ENCODE results near the gene LAMA3.
A peak's percentile ranks its signal among the peaks of the same experiment; 100 is the strongest.

The LAMA3 gene

DNA sequence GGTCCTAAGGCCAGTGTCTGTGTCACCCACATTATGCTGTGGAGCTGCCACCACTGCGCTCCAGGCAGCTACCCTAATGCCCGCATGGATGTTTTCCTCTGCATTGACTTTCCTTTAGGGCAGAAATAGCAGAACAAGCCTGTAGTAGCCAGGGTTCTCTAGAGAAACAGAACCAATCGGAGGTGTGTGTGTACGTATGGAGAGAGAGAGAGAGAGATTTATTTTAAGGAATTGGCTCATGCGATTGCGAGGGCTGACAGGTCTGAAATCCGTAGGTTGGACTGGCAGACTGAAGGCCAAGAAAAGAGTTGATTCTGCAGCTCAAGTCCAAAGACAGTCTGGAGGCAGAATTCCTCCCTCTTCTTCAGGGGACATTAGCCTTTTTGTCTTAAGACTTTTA is 110.3 kb downstream of the LAMA3 start:
- Histone ChIP-seq H3K27ac (ENCODE audit: low read length) (no peak overlapping the region), H3K27me3 (ENCODE audit: insufficient read depth, low read length) (no peaks in the 10 kb centered on the region), H3K9me3 (ENCODE audit: insufficient read depth, low read depth, low read length) (no peaks in the 10 kb centered on the region)

DNA sequence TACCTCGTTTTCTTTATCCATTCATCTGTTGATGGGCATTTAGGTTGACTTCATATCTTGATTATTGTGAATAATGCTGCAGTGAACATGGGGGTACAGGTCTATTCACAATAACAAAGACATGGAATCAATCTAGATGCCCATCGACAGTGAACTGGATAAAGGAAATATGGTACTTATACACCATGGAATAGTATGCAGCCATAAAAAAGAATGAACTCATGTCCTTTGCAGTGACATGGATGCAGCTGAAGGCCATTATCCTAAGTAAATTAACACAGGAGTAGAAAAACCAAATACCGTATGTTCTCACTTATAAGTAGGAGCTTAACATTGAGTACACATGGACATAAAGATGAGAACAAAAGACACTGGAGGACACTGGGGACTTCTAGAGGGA is 111.6 kb downstream of the LAMA3 start:
- no peaks in the 10 kb centered on the region for H3K36me3 ChIP-seq (ENCODE audit: insufficient read depth, low read depth, low read length)
- H3K27me3 ChIP-seq (ENCODE audit: insufficient read depth, low read length), result no peaks in the 10 kb centered on the region
- no peaks in the 10 kb centered on the region for H3K9me3 ChIP-seq (ENCODE audit: insufficient read depth, low read depth, low read length)
- no peak overlapping the region for H3K4me3 ChIP-seq (ENCODE audit: low read length)
- H3K27ac ChIP-seq (ENCODE audit: low read length), result no peak overlapping the region
- no peaks in the 10 kb centered on the region for H3K4me1 ChIP-seq (ENCODE audit: insufficient read depth, low read length)
- no peak overlapping the region for H3K9ac ChIP-seq (ENCODE audit: low read depth, low read length)

More for the DNA sequence above, 110.3 kb downstream of the LAMA3 start:
- no peak overlapping the region for H3K9ac ChIP-seq (ENCODE audit: low read depth, low read length)
- no peaks in the 10 kb centered on the region for H3K4me1 ChIP-seq (ENCODE audit: insufficient read depth, low read length)
- no peaks in the 10 kb centered on the region for H3K36me3 ChIP-seq (ENCODE audit: insufficient read depth, low read depth, low read length)
- no peak overlapping the region for H3K4me3 ChIP-seq (ENCODE audit: low read length)

DNA sequence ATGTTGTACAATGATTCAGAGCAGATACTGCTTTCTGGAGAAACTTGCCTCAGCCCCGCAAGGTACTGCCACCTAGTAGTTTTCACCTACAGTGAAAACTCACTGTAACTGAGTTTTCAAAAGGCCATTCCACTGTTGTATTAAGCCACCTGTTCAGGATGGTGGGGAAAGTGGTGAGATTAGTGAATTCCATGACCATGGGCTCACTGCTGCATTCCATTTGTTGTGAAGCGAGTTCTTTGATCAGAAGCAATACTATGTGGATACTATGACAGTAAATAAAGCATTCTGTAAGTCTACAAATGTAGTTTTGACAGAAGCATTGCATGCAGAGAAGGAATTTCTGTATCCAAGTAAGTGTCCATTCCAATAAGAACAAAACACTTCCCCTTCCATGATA is 113.6 kb downstream of the LAMA3 start:
- no peak overlapping the region for H3K4me3 ChIP-seq (ENCODE audit: low read length)
- no peaks in the 10 kb centered on the region for H3K9me3 ChIP-seq (ENCODE audit: insufficient read depth, low read depth, low read length)
- no peak overlapping the region for H3K9ac ChIP-seq (ENCODE audit: low read depth, low read length)
- H3K4me1 ChIP-seq (ENCODE audit: insufficient read depth, low read length), result no peaks in the 10 kb centered on the region
- H3K27ac ChIP-seq (ENCODE audit: low read length), result no peak overlapping the region
- H3K27me3 ChIP-seq (ENCODE audit: insufficient read depth, low read length), result no peaks in the 10 kb centered on the region
- H3K36me3 ChIP-seq (ENCODE audit: insufficient read depth, low read depth, low read length), result no peaks in the 10 kb centered on the region

DNA sequence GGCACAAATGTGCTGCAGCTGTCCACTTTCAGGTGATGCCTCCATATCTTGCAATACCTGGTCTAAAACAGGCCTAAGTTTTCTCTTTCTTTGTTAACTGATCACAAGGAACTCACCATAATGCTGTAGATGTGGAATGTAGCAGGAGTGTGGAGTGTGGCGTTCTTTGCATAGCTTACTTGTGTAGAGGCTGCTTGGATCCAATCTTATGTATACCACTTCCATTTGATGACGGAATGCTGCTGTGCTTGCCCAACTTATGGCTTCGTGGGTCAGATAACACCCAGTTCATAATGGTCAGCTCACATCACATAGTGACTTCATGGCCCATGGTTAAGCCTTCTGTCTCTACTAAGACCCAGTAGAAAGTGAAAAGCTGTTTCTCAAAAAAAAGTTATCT is 114.5 kb downstream of the LAMA3 start:
- H3K9me3 ChIP-seq (ENCODE audit: insufficient read depth, low read depth, low read length), result no peaks in the 10 kb centered on the region
- H3K27me3 ChIP-seq (ENCODE audit: insufficient read depth, low read length), result no peaks in the 10 kb centered on the region
- no peak overlapping the region for H3K4me3 ChIP-seq (ENCODE audit: low read length)
- H3K9ac ChIP-seq (ENCODE audit: low read depth, low read length), result no peak overlapping the region
- no peaks in the 10 kb centered on the region for H3K4me1 ChIP-seq (ENCODE audit: insufficient read depth, low read length)
- no peak overlapping the region for H3K27ac ChIP-seq (ENCODE audit: low read length)
- H3K36me3 ChIP-seq (ENCODE audit: insufficient read depth, low read depth, low read length), result no peaks in the 10 kb centered on the region

DNA sequence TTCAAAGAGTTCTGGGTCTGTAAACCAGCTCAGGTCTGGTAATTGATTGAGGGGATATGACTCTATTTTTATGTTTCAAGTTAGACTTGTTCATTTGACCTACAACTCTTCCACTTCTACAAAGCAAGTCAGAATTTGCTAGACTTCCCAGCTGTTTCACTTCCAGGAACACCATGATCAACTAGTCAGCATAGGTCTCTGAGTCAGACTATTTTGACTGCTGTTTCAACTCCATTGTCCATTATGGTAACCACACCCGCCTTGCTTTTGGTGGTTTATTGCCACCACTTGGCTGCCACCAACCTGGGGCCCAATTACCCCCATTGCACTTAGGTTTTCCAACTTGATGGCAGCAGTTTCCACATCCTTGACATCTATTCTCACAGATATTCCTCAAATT is 116.6 kb downstream of the LAMA3 start:
- Histone ChIP-seq H3K4me3 (ENCODE audit: low read length) (no peak overlapping the region), H3K36me3 (ENCODE audit: insufficient read depth, low read depth, low read length) (no peaks in the 10 kb centered on the region), H3K4me1 (ENCODE audit: insufficient read depth, low read length) (0 out of 2 replicates have a peak, but pooled peaks cover 4% of the 10 kb centered on the region), H3K9ac (ENCODE audit: low read depth, low read length) (no peak overlapping the region), H3K9me3 (ENCODE audit: insufficient read depth, low read depth, low read length) (no peaks in the 10 kb centered on the region), H3K27ac (ENCODE audit: low read length) (no peak overlapping the region), H3K27me3 (ENCODE audit: insufficient read depth, low read length) (no peaks in the 10 kb centered on the region)

DNA sequence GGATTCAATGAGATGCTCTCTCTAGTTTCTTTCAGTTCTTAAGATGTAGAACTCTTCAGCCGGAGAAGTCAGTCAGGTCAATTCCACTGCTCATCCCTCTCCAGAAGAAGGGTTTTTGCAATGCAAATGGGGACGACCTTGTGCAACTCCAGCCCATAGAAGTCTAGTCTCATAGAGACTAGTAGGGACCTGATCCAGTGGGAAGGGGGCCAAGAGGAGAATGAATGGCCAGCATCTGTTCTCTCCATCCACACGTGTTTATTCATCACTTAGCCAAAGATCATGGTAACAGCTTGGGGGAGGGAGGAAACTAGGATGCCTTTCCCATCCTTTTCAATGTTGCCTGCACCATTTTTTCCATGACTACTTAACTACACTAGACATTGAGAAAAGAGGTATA is 120.2 kb downstream of the LAMA3 start:
- Histone ChIP-seq H3K9me3 (ENCODE audit: insufficient read depth, low read depth, low read length) (no peaks in the 10 kb centered on the region), H3K27me3 (ENCODE audit: insufficient read depth, low read length) (no peaks in the 10 kb centered on the region; the same call in 1 of the 2 replicates), H3K27ac (ENCODE audit: low read length) (no peak overlapping the region), H3K36me3 (ENCODE audit: insufficient read depth, low read depth, low read length) (no peaks in the 10 kb centered on the region), H3K4me3 (ENCODE audit: low read length) (no peak overlapping the region), H3K4me1 (ENCODE audit: insufficient read depth, low read length) (peaks cover 16% of the 10 kb centered on the region), H3K9ac (ENCODE audit: low read depth, low read length) (no peak overlapping the region)

DNA sequence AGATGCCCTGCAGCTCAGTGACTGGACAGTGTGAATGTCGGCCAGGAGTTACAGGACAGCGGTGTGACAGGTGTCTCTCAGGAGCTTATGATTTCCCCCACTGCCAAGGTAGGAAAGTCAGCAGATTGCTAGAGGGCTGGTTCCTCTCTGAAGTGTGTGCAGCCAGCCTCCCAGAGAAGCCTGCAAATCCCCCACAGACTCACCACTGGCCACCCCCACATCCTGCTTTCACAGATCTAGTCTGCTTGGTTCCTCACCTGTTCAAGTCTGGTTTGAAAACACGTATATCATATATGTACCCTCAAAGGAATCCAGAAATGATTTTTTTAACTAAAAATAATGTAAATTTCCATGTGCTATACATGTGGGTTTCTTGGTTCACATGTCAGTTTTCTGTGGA is 121.1 kb downstream of the LAMA3 start:
- no peak overlapping the region for H3K4me3 ChIP-seq (ENCODE audit: low read length)
- H3K4me1 ChIP-seq (ENCODE audit: insufficient read depth, low read length), result peaks cover 16% of the 10 kb centered on the region
- H3K27me3 ChIP-seq (ENCODE audit: insufficient read depth, low read length), result no peaks in the 10 kb centered on the region; the same call in 1 of the 2 replicates
- no peak overlapping the region for H3K9ac ChIP-seq (ENCODE audit: low read depth, low read length)
- H3K9me3 ChIP-seq (ENCODE audit: insufficient read depth, low read depth, low read length), result no peaks in the 10 kb centered on the region
- H3K36me3 ChIP-seq (ENCODE audit: insufficient read depth, low read depth, low read length), result no peaks in the 10 kb centered on the region
- H3K27ac ChIP-seq (ENCODE audit: low read length), result no peak overlapping the region

DNA sequence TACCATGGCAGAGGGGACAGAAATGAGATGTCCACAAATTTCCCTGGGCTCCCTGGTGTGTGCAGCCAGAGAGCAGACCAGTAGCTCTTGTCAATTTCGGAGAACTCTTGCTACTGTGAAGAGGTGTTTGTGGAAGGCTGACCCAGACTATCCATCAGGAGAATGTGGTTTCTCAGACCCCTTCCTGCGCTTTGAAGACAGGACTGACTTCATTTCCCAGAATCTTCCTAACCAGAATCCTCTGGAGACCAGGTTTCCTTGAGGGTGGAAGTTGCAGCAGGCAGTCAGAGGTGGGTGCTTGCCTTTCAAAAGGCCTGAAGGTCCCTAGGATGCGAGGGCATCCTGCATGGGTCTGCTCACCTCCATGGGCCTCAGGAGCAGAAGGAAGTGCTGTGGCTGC is 121.9 kb downstream of the LAMA3 start:
- Histone ChIP-seq H3K36me3 (ENCODE audit: insufficient read depth, low read depth, low read length) (no peaks in the 10 kb centered on the region), H3K4me3 (ENCODE audit: low read length) (no peak overlapping the region), H3K9ac (ENCODE audit: low read depth, low read length) (no peak overlapping the region)

DNA sequence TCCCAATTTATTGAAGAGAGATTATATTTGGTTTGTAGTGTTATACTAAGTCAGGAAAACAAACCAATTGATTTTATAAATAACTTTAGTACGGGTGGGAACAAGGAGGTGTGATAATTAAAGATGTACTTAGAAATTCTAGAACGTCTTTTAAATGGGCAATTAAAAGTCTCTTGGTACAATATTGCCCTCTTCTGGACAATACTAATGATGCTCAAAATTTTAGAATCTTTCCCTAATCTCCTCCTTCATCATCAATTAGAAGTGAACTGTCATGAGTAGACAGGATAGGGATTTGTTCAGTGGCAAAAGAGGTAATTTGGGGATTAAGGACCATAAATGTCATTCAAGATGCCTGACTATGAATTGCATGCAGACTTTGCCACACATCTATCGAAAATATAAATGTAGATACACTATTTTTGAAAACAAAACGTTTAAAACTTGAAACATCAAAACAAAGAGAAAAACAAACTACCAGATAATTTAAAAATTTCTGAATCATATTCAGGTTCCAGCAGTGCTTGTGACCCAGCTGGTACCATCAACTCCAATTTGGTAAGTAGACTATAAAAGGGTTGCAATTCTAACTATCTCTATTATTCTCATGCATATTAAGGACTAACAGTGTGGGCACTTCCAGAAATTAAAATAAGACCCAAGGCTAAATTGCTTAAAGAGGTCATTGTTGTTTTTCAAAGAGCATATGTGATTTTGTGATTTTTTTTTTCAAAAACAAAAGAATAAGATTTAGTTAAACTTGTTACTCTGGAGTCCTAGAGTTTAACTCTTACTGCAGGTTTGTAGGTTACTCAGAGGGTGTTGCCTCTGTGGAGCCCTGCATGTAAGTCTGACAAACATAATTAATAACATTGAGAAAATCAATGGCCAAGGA is 123.5 kb downstream of the LAMA3 start:
- H3K36me3 ChIP-seq (ENCODE audit: insufficient read depth, low read depth, low read length), result no peaks in the 10 kb centered on the region
- H3K9me3 ChIP-seq (ENCODE audit: insufficient read depth, low read depth, low read length), result no peaks in the 10 kb centered on the region
- H3K27ac ChIP-seq (ENCODE audit: low read length), result no peak overlapping the region
- H3K4me3 ChIP-seq (ENCODE audit: low read length), result 0 out of 2 replicates have a peak overlapping the region, but pooled peaks have one; percentile 3
- peaks cover 16% of the 10 kb centered on the region for H3K4me1 ChIP-seq (ENCODE audit: insufficient read depth, low read length)
- no peak overlapping the region for H3K9ac ChIP-seq (ENCODE audit: low read depth, low read length)
- H3K27me3 ChIP-seq (ENCODE audit: insufficient read depth, low read length), result no peaks in the 10 kb centered on the region; the same call in 1 of the 2 replicates

More for the DNA sequence above, 121.9 kb downstream of the LAMA3 start:
- H3K9me3 ChIP-seq (ENCODE audit: insufficient read depth, low read depth, low read length), result no peaks in the 10 kb centered on the region
- H3K27me3 ChIP-seq (ENCODE audit: insufficient read depth, low read length), result no peaks in the 10 kb centered on the region; the same call in 1 of the 2 replicates
- peaks cover 16% of the 10 kb centered on the region for H3K4me1 ChIP-seq (ENCODE audit: insufficient read depth, low read length)
- no peak overlapping the region for H3K27ac ChIP-seq (ENCODE audit: low read length)

DNA sequence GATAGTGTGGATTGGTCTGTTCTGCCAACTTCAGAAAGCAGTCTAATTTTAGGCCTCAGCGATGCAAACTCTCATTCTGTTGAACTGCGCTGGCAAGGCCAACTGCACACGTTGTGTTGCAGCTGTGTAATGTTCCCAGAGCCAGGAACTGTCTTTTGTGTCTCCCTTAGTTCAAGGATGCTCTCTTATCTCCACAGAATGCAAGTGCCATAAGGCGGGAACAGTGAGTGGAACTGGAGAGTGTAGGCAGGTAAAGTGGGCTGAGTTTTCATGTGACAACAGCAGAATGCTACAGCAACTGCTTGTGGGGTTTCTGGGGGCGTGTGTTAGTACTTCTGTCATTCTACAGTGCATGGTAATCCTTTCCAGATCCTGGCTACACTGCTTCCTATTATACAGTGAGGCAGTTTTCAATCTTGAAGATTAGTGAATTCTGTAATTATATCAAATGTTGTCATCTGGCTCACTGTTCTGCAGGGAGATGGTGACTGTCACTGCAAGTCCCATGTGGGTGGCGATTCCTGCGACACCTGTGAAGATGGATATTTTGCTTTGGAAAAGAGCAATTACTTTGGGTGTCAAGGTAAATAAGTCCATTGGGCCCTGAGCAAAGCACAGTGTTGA is 125.8 kb downstream of the LAMA3 start:
- Histone ChIP-seq H3K27me3 (ENCODE audit: insufficient read depth, low read length) (no peaks in the 10 kb centered on the region; the same call in 1 of the 2 replicates), H3K36me3 (ENCODE audit: insufficient read depth, low read depth, low read length) (no peaks in the 10 kb centered on the region), H3K4me1 (ENCODE audit: insufficient read depth, low read length) (peaks cover 12% of the 10 kb centered on the region), H3K27ac (ENCODE audit: low read length) (no peak overlapping the region), H3K4me3 (ENCODE audit: low read length) (no peak overlapping the region), H3K9me3 (ENCODE audit: insufficient read depth, low read depth, low read length) (no peaks in the 10 kb centered on the region), H3K9ac (ENCODE audit: low read depth, low read length) (no peak overlapping the region)

DNA sequence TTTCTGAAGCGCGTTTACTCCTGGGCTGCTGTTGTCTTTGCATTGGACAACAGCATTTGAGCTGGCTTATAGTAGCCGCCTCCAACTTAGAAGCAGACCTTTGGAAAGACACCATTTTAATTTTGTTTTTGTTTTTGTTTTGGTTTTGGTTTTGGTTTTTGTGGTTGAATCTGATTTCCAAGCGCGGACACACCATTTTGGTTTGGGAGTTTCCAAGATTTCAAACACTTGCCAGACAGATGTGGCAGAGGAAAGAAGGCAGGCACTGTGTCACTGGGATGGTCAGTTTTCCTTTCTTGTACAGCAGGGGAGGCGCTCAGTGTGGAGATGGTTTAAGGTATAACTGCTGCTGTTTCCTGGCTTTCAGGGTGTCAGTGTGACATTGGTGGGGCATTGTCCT is 126.8 kb downstream of the LAMA3 start:
- H3K27ac ChIP-seq (ENCODE audit: low read length), result no peak overlapping the region
- no peaks in the 10 kb centered on the region for H3K9me3 ChIP-seq (ENCODE audit: insufficient read depth, low read depth, low read length)
- H3K36me3 ChIP-seq (ENCODE audit: insufficient read depth, low read depth, low read length), result no peaks in the 10 kb centered on the region
- H3K4me3 ChIP-seq (ENCODE audit: low read length), result no peak overlapping the region
- no peak overlapping the region for H3K9ac ChIP-seq (ENCODE audit: low read depth, low read length)
- H3K27me3 ChIP-seq (ENCODE audit: insufficient read depth, low read length), result no peaks in the 10 kb centered on the region; the same call in 1 of the 2 replicates
- peaks cover 19% of the 10 kb centered on the region for H3K4me1 ChIP-seq (ENCODE audit: insufficient read depth, low read length)

DNA sequence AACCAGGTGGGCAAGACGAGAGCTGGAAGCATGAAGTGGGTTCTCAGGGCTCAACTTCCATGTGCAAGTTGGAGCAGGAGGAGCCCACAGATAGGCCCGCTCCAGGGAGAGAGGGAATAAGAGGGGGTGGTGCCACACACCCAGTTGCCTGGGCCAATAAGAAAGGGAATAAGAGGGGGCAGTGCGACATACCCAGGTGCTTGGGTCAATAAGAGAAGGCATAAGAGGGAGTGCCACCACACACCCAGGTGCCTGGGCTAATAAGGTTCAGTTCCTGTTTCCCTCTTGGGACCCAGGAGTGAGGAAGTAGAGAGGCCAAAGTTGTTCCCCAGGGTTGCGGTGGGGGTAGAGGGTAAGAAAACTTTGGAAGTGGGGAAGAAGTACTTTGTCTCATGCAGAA is 127.5 kb downstream of the LAMA3 start:
- no peaks in the 10 kb centered on the region for H3K36me3 ChIP-seq (ENCODE audit: insufficient read depth, low read depth, low read length)
- H3K4me3 ChIP-seq (ENCODE audit: low read length), result no peak overlapping the region
- peaks cover 25% of the 10 kb centered on the region for H3K4me1 ChIP-seq (ENCODE audit: insufficient read depth, low read length)
- no peak overlapping the region for H3K27ac ChIP-seq (ENCODE audit: low read length)
- H3K9ac ChIP-seq (ENCODE audit: low read depth, low read length), result no peak overlapping the region
- no peaks in the 10 kb centered on the region for H3K9me3 ChIP-seq (ENCODE audit: insufficient read depth, low read depth, low read length)
- H3K27me3 ChIP-seq (ENCODE audit: insufficient read depth, low read length), result no peaks in the 10 kb centered on the region

All from iPS-20b (cell line).